SW 1271 (cell line): ENCODE results near the gene PRKD2.
"Not testable (repeated sequence)": the region's sequence is repeated elsewhere in the genome, so short reads cannot be mapped to it uniquely, and the experiment has no call there.

Experiments used
- DNase-seq, 2 experiments: peaks; one replicate each; lab custom pipeline; 2025; lab: John Stamatoyannopoulos, UW

PRKD2 gene

DNA sequence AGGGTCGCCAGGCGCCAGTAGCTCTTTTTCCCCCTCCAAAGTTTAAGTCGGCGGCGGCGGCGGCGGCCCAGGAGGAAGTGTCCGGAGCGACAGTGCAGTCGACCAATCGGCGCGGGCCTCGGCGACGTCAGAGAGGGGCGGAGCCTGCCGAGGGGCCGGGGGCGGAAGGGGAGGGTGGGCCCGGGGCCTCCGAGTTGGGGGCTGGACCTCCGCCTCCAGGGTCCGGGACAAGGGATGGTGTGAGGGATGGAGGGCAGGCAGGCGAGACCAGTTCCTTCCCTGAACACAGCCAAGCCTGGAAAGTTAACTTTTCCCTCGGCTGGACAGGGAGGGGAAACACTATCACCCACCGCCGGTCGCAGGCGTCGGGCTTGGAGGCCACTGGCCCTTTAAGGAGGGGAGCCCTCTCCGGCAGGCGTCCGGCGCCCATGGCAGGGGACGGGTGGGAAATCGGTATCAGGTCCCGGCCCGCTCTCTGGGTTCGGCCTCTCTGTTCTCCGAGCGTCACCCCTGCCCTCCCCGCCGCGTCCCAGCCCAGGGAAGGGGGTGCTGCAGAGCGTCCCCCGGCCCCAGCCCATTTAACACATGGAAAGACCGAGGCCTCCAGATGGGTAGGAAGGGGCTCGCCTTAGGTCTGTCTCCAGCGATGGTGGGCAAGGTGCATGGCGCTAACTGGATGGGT is at the start of gene PRKD2:
Gene PRKD2 (minus strand): TSS at position 81 of the 682 bp plus-strand sequence. CDS start 744 bp downstream, outside the sequence.
- DNase-seq = peak in 1 of 2 experiments; percentile 59

DNA sequence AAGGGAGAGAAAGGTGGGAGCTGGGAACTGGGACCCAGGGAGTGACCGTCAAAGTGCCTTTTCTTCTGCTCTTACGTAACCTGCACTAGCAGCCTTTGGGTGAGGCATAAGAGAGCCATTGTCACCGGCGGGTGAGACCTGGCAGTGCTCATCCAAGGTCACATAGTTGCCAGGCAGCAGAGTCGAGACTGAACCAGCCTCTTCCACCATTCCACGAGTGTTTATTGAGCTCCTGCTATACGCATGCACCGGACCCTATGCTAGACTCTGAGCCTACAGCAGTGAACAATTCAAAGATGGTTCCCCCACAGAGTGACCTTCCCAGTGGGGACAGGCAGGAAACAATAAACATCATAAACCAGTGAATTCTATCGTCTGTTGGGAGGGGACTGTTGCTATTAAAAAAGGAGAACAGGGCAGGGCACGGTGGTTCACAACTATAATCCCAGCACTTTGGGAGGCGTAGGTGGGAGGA is 47.9 kb upstream of the PRKD2 start:
- no peak for DNase-seq

DNA sequence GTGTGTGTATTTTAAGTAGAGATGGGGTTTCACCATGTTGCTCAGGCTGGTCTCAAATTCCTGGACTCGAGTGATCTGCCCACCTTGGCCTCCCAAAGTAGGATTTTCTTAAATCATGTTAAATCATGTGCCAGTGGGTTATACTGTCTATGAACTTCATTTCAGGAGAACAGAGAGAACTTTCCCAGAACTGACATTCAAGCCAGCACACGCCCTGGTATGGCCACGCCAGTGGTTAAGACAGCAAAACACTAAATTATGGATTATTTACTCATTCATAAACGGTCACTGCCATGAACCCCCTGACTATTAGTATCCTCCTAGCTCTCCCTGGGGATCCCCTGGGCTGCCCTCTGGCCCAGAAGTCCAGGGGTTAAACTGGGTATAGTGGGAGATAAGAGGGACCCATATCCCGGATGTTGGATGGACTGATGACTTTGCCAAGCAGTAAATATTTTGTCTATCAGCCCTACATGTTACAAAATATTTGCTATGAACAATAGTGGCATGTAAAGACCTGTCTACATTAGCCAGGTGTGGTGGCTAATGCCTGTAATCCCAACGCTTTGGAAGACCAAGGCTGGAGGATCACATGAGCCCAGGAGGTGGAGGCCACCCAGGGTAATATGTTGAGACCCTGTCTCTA is 45.5 kb upstream of the PRKD2 start:
- no peak for DNase-seq

DNA sequence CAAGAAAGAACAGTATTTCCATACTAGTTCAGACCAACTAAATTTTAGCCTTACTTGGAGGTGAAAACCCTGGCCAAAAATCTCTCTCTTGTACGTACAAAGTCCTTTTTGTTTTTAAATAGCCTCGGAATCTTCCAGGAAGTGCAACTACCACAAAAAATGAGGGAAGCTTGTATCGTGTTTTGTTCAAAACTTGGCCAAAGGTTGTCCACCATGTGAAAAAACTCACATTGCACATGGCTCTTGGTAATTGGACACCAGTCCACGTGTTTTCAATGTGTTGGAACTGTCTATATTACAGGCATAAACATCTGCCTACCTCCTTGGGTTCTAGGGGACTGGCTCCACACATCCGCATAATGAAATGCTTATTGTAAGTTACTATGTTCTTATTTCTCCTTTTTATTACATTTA is 44.5 kb upstream of the PRKD2 start:
- DNase-seq = no peak

DNA sequence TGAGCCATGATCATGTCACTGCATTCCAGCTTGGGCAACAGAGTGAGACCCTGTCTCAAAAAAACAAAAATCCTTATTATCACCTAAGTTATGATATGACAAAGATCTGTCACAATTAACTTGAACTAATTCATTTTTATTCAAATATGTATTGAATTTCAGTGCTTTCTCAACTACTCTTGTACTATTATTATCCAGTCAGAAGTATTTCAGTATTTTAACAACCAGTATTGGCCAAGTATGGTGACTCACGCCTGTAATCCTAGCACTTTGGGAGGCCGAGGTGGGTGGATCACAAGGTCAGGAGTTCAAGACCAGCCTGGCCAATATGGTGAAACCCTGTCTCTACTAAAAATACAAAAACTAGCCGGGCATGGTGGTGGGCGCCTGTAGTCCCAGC is 44.0 kb upstream of the PRKD2 start:
- DNase-seq = not testable (repeated sequence)

DNA sequence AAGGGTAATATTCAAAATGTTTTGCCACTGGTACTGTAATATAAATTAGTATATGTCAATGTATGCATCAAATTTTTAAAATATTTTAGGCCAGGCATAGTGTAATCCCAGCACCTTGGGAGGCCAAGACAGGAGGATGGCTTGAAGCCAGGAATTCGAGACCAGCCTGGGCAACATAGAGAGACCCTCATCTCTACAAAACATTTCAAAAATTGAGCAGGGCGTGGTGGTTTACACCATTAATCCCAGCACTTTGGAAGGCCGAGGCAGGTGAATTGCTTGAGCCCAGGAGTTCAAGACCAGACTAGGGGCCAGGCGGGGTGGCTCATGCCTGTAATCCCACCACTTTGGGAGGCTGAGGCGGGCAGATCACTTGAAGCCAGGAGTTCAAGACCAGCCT is 43.4 kb upstream of the PRKD2 start:
- no peak for DNase-seq

- DNase-seq = no peak
Observed at GRCh38 chr19:46759817-46760333, 43.0 kb upstream of the PRKD2 start.

GRCh38 chr19:46759206-46759605 is 42.3 kb upstream of the PRKD2 start:
- DNase-seq = no peak

- DNase-seq = no peak
Observed at GRCh38 chr19:46756544-46756888, 39.6 kb upstream of the PRKD2 start.

DNA sequence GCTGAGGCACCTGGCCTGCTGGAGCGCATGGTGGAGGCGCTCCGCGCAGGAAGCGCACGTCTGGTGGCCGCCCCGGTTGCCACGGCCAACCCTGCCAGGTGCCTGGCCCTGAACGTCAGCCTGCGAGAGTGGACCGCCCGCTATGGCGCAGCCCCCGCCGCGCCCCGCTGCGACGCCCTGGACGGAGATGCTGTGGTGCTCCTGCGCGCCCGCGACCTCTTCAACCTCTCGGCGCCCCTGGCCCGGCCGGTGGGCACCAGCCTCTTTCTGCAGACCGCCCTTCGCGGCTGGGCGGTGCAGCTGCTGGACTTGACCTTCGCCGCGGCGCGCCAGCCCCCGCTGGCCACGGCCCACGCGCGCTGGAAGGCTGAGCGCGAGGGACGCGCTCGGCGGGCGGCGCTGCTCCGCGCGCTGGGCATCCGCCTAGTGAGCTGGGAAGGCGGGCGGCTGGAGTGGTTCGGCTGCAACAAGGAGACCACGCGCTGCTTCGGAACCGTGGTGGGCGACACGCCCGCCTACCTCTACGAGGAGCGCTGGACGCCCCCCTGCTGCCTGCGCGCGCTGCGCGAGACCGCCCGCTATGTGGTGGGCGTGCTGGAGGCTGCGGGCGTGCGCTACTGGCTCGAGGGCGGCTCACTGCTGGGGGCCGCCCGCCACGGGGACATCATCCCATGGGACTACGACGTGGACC is 39.1 kb upstream of the PRKD2 start:
- DNase-seq = no peak

- DNase-seq = no peak
Observed at GRCh38 chr19:46755077-46755852, 38.4 kb upstream of the PRKD2 start.

DNA sequence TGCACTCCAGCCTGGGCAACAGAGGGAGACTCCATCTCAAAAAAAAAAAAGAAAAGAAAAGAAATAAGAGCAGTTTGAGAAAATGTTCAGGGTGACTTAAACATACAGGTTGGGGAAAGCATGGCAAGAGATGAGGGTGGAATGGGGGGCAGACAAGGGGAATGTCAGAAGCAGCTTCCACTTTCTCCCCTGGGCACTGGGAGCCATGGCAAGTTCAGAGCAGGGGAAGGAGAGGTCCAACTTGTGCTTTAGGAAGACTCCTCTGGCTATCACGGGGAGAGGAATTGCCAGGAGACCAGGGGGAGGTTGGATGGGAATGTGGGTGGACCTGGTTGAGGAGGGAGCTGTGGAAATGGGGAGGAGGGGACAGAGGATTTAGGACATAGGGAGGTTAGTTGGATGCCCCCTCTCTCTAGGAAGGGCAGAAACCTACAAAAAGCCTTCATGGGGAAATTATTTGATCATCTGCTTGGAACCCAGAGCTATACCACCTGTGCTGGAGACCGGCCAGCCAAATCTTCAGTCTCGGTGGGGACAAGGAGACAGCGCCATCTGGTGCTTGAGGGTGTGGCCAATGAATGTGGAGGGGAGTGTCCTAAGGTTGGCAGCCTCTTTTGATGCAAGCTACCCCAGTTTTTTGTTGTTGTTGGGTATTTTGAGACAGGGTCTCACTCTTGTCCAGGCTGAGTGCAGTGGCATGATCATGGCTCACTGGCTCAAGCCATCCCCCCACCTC is 36.7 kb upstream of the PRKD2 start:
- DNase-seq = peak in 1 of 2 experiments; percentile 19

DNA sequence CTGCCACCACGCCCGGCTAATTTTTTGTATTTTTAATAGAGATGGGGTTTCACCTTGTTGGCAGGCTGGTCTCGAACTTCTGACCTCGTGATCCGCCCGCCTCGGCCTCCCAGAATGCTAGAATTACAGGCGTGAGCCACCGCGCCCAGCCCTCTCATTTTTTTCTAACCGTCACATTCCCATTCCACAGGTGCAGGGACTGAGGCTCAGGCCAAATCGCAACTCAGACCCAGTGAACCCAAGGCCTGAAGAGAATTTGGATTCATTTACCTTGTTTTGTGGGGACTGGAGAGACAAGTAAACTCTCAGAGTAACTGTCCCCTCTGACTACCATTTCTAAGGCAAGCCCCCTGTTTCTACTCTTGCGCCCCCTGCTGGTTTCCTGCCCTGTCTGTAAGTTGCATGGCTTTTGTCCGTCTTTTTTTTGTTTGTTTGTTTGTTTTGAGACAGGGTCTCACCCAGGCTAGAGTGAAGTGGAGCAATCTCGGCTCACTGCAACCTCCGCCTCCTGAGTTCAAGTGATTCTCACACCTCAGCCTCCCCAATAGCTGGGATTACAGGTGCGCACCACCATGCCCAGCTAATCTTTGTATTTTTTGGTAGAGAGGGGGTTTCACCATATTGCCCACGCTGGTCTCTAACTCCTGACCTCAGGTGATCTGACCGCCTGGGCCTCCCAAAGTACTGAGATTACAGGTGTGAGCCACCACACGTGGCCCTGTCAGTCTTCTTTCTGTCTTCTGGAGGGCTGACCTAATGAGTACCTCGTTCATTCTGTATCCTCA is 31.6 kb upstream of the PRKD2 start:
- DNase-seq = peak in 1 of 2 experiments; percentile 34

- peak in 1 of 2 experiments; percentile 17 for DNase-seq
Observed at GRCh38 chr19:46746281-46747057, 29.6 kb upstream of the PRKD2 start, which contains the start of gene STRN4. Gene STRN4 (minus strand): TSS chr19:46746450. CDS start chr19:46746430, 20 bp downstream.

DNA sequence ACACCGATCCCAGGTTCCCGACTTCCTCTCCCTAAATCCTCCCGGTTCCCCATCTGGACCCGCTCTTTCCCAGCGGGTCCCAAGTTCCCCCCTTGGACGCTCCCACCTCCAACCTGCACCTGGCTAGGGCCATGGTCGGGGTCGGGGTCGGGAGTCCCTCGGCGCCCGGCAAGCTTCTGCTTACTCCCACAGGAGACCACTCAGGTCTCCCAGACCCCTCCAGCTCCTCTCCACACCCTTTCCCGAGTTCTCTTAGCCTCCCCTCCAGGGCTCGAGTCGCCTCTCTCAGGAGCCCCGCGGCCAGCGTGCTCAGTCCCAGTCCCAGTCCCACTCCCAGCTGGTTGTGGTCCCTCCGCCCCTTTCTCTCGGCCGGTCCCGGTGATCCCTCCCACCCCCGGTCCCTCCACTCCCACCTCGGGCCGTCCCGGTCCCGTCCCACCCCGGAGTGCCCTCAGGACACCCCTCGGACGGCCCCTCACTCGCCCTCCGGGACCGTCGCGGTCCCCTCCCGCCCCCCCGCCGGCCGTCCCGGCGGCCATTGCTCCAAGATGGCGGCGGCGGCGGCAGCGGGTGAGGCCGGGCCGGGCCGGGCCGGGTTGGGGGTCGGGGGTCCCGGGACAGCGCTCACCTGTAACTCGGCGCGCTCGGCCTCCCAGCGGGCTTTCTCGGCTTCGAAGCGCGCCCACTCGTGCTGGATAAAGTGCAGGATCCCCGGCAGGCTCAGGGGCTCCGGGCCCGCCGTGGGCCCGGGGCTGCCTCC is 28.8 kb upstream of the PRKD2 start, which contains the start of gene FKRP:
Gene FKRP (plus strand): TSS at position 537 of the 760 bp plus-strand sequence. CDS start 9,394 bp downstream, outside the sequence.
- no peak for DNase-seq

DNA sequence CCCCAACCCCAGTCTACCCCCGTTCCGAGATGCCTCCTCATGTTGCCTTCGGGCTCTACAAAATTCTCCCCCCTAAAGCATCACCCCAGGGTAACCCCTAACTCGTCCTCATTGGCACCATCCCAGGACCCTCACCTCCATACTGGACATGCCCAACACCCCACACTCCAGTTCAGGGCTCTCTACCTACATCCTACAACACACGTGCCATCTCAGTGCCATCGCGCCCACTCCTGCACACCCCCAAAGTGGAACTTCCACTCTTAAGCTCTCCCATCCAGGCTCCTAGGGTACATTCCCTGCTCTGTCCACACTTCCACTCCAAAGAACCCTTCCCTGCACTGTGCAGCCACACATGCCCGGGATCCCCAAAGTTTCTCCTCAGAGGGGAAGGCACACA is 28.1 kb upstream of the PRKD2 start:
- DNase-seq = no peak

GRCh38 chr19:46744005-46744691 is 27.2 kb upstream of the PRKD2 start:
- no peak for DNase-seq

DNA sequence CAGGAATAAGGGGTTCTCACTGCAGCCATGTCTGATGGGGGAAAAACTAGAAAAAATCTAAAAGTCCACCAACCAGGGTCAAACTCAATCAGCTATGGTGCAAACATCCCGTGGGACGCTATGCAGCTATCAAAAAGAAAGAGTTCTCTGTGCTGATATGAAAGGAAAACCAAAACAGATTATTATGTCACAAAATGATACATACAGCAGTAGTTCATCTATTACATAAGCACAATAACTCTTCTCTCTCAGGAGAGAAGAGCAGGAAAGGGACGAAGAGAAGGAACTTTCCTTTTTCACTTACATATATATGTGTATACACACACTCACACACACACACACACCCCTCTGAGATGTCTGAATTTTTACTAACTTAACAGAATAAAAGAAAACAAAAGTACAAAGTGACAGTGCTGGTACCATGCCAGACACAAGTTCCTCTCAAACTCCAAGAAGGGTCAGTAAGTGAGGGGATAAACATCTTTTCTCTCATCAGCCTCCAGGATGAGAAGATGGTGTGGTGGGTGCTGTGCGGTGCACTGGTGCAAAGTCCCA is 26.1 kb upstream of the PRKD2 start:
- no peak for DNase-seq
